Measurements from ENCODE around the gene PRPS1.

GRCh38 chrX:107656978-107657377, 28.7 kb downstream of the PRPS1 start:
- no peak for TF ChIP-seq ZNF311 (CRISPR knock-in tag; IDR thresholded peaks at IDR 0.05)
- no peak for TF ChIP-seq MBD2 (IDR thresholded peaks at IDR 0.05; ENCODE audit: borderline replicate concordance, low read depth)
- TF ChIP-seq SIN3A (IDR thresholded peaks at IDR 0.05; ENCODE audit: borderline replicate concordance in 2 of 2, control insufficient read depth in 1 of 2, low read depth in 2 of 2, low read length in 2 of 2): no peak
- TF ChIP-seq MXI1 (IDR thresholded peaks at IDR 0.05; ENCODE audit: low read depth, low read length): no peak
- TF ChIP-seq EZH2 (IDR thresholded peaks at IDR 0.05; ENCODE audit: borderline replicate concordance, low read depth, low read length): no peak
- TF ChIP-seq CEBPZ (IDR thresholded peaks at IDR 0.05; ENCODE audit: borderline replicate concordance, low read depth, low read length): no peak
- TF ChIP-seq NKRF (IDR thresholded peaks at IDR 0.05; ENCODE audit: borderline replicate concordance): no peak
- no peak for TF ChIP-seq FOXP4 (CRISPR knock-in tag; IDR thresholded peaks at IDR 0.05; ENCODE audit: borderline replicate concordance)
- no peak for TF ChIP-seq E2F5 (CRISPR knock-in tag; IDR thresholded peaks at IDR 0.05)
- no peak for TF ChIP-seq PHB2 (IDR thresholded peaks at IDR 0.05; ENCODE audit: low read depth)
- TF ChIP-seq CTCF (IDR thresholded peaks at IDR 0.05 in 2 of 3, conservative IDR thresholded peaks at IDR 0.05 in 1 of 3; ENCODE audit: insufficient read depth in 2 of 3, low read depth in 1 of 3, low read length in 3 of 3): no peak
- no peak for TF ChIP-seq POLR2AphosphoS5 (IDR thresholded peaks at IDR 0.05; ENCODE audit: control insufficient read depth, insufficient read depth, low read depth, low read length)
